HEK293 (cell line): ENCODE data around the gene TANGO2.

ENCODE experiments used
- ZNF24 ChIP-seq: fragments of 450-650 bp; formaldehyde crosslinking; IDR thresholded peaks from 2 replicates; pipeline ENCODE4 v1.5.1; 2016; ENCODE audit warnings: missing biosample characterization, missing genetic modification characterization
- ZNF274 ChIP-seq, 2 experiments: fragments of 200-500 bp in 1 of 2; fragments of 450-650 bp in 1 of 2; sonication (Bioruptor generic) in 1 of 2; formaldehyde crosslinking in 1 of 2; IDR thresholded peaks; 2 replicates each; pipeline versions ENCODE4 v1.5.1 to v1.6.1; 2014 to 2016; ENCODE audit warnings: borderline replicate concordance in 1 of 2, inconsistent platforms in 1 of 2, low read length in 1 of 2, missing biosample characterization in 1 of 2, missing genetic modification characterization in 1 of 2
- ZNF776 ChIP-seq: fragments of 450-650 bp; formaldehyde crosslinking; IDR thresholded peaks from 2 replicates; pipeline ENCODE4 v1.5.0; 2017; ENCODE audit warnings: missing biosample characterization, missing genetic modification characterization, borderline replicate concordance
- TF ChIP-seq, protein P1 (sequence below): fragments of 450-650 bp; formaldehyde crosslinking; IDR thresholded peaks from 2 replicates; pipeline ENCODE4 v1.5.1; 2016; ENCODE audit warnings: missing biosample characterization, missing genetic modification characterization
- TF ChIP-seq, protein P2 (sequence below): fragments of 450-650 bp; formaldehyde crosslinking; IDR thresholded peaks from 2 replicates; pipeline ENCODE4 v1.5.1; 2016; ENCODE audit warnings: missing biosample characterization, missing genetic modification characterization

DNA sequence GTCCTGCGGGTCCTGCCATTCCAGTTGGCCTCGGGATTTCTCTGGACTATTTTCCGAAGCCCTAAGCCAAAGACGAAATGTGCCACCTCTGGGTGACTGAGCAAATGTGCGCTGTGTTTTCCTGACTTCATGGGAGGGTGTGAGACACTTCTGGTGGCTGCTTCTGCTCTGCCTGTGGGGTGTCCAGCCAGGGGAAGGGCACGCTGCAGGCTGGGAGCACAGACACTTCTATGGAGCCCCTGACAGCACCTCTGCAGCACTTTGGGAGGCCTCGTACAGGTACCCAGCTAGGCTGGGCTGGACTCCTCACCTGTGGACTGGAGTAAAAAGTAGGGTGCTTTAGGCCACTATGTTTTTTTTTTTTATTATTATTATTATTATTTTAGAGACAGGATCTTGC is 17.7 kb downstream of the TANGO2 start:
- TF ChIP-seq, protein P1, sequence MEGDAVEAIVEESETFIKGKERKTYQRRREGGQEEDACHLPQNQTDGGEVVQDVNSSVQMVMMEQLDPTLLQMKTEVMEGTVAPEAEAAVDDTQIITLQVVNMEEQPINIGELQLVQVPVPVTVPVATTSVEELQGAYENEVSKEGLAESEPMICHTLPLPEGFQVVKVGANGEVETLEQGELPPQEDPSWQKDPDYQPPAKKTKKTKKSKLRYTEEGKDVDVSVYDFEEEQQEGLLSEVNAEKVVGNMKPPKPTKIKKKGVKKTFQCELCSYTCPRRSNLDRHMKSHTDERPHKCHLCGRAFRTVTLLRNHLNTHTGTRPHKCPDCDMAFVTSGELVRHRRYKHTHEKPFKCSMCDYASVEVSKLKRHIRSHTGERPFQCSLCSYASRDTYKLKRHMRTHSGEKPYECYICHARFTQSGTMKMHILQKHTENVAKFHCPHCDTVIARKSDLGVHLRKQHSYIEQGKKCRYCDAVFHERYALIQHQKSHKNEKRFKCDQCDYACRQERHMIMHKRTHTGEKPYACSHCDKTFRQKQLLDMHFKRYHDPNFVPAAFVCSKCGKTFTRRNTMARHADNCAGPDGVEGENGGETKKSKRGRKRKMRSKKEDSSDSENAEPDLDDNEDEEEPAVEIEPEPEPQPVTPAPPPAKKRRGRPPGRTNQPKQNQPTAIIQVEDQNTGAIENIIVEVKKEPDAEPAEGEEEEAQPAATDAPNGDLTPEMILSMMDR: no peak
- TF ChIP-seq ZNF776 (tag by site-specific recombination) (no peak), ZNF24 (tag by site-specific recombination) (no peak), ZNF274 (IDR thresholded peaks at IDR 0.05; ENCODE audit: low read length) (no peak), ZNF274 (tag by site-specific recombination; IDR thresholded peaks at IDR 0.05; ENCODE audit: borderline replicate concordance) (no peak)
- TF ChIP-seq, protein P2, sequence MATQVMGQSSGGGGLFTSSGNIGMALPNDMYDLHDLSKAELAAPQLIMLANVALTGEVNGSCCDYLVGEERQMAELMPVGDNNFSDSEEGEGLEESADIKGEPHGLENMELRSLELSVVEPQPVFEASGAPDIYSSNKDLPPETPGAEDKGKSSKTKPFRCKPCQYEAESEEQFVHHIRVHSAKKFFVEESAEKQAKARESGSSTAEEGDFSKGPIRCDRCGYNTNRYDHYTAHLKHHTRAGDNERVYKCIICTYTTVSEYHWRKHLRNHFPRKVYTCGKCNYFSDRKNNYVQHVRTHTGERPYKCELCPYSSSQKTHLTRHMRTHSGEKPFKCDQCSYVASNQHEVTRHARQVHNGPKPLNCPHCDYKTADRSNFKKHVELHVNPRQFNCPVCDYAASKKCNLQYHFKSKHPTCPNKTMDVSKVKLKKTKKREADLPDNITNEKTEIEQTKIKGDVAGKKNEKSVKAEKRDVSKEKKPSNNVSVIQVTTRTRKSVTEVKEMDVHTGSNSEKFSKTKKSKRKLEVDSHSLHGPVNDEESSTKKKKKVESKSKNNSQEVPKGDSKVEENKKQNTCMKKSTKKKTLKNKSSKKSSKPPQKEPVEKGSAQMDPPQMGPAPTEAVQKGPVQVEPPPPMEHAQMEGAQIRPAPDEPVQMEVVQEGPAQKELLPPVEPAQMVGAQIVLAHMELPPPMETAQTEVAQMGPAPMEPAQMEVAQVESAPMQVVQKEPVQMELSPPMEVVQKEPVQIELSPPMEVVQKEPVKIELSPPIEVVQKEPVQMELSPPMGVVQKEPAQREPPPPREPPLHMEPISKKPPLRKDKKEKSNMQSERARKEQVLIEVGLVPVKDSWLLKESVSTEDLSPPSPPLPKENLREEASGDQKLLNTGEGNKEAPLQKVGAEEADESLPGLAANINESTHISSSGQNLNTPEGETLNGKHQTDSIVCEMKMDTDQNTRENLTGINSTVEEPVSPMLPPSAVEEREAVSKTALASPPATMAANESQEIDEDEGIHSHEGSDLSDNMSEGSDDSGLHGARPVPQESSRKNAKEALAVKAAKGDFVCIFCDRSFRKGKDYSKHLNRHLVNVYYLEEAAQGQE (tag by site-specific recombination): no peak
